Kidney glomerular epithelial cell (primary cell): Measurements from ENCODE around the gene C2orf42.
"Not testable (repeated sequence)": the region's sequence is repeated elsewhere in the genome, so short reads cannot be mapped to it uniquely, and the experiment has no call there.

Experiments used
- DNase-seq: peaks from one replicate; lab custom pipeline; 2025; lab: John Stamatoyannopoulos, UW

C2orf42 gene

GRCh38 chr2:70102323-70102905 is 88.4 kb downstream of the C2orf42 start:
- DNase-seq, result not testable (repeated sequence)

- not testable (repeated sequence) for DNase-seq
These were observed 89.1 kb downstream of the C2orf42 start for GRCh38 chr2:70101686-70102085.

- no peak for DNase-seq
These were observed 89.6 kb downstream of the C2orf42 start for GRCh38 chr2:70101174-70101573.
